Neural progenitor cell (in vitro differentiated cells): ENCODE measurements around the gene SMAD2. TPM values are rescaled to one million over a fixed set of nuclear protein-coding genes. Genes with fewer than 3 reads are reported as not detected.

ENCODE experiments used
- DNase-seq: peaks from one replicate; pipeline ENCODE4 v3.0.0-alpha.2; 2016; ENCODE audit warnings: low spot score
- H2AFZ ChIP-seq: fragments of 200-600 bp; sonication (generic); replicated peaks from 2 replicates; pipeline ENCODE4 v1.6.1; 2016; ENCODE audit warnings: antibody characterized with exemption
- H3F3A ChIP-seq: fragments of 200-600 bp; sonication (generic); 2 replicates; pipeline ENCODE4 v1.6.1; 2016; ENCODE audit warnings: antibody characterized with exemption, low read depth
- H3K27ac ChIP-seq: fragments of 200-600 bp; sonication (generic); 2 replicates; pipeline ENCODE4 v1.5.1; 2016; ENCODE audit warnings: mild to moderate bottlenecking
- H3K27me3 ChIP-seq: fragments of 200-600 bp; sonication (generic); 2 replicates; pipeline ENCODE4 v1.6.1; 2016; ENCODE audit warnings: mild to moderate bottlenecking, moderate library complexity
- H3K36me3 ChIP-seq: fragments of 200-600 bp; sonication (generic); 2 replicates; pipeline ENCODE4 v1.5.1; 2016
- H3K4me1 ChIP-seq: fragments of 200-600 bp; sonication (generic); 2 replicates; pipeline ENCODE4 v1.6.1; 2016; ENCODE audit warnings: mixed run types
- H3K4me2 ChIP-seq: fragments of 200-600 bp; sonication (generic); 2 replicates; pipeline ENCODE4 v1.6.1; 2016
- H3K4me3 ChIP-seq: fragments of 200-600 bp; sonication (generic); 2 replicates; pipeline ENCODE4 v1.5.1; 2016
- H3K79me2 ChIP-seq: fragments of 200-600 bp; sonication (generic); 2 replicates; pipeline ENCODE4 v1.6.1; 2016; ENCODE audit warnings: low read depth
- H3K9ac ChIP-seq: fragments of 200-600 bp; sonication (generic); 2 replicates; pipeline ENCODE4 v1.6.1; 2016
- H3K9me3 ChIP-seq: fragments of 200-600 bp; sonication (generic); 2 replicates; pipeline ENCODE4 v1.5.1; 2016; ENCODE audit warnings: low read depth
- H4K20me1 ChIP-seq: fragments of 200-600 bp; sonication (generic); 2 replicates; pipeline ENCODE4 v1.6.1; 2016; ENCODE audit warnings: low read depth
- H3K27ac Mint-ChIP-seq: 3 replicates; pipeline ENCODE4 v1.8.0; 2021; ENCODE audit warnings: mixed read lengths
- H3K27me3 Mint-ChIP-seq: 2 replicates; pipeline ENCODE4 v1.8.0; 2022; ENCODE audit warnings: low read depth, mild to moderate bottlenecking, inconsistent platforms, moderate library complexity, mixed read lengths; ENCODE audit not compliant: insufficient read depth
- H3K36me3 Mint-ChIP-seq: 3 replicates; pipeline ENCODE4 v1.8.0; 2021; ENCODE audit warnings: mixed read lengths
- H3K4me1 Mint-ChIP-seq: 3 replicates; pipeline ENCODE4 v1.8.0; 2021; ENCODE audit warnings: mixed read lengths
- H3K4me3 Mint-ChIP-seq: 3 replicates; pipeline ENCODE4 v1.8.0; 2021; ENCODE audit warnings: mild to moderate bottlenecking, moderate library complexity, mixed read lengths
- H3K9me3 Mint-ChIP-seq: 3 replicates; pipeline ENCODE4 v1.8.0; 2020; ENCODE audit warnings: mixed read lengths
- CTCF ChIP-seq: fragments of 200-600 bp; sonication (generic); IDR thresholded peaks from 2 replicates; pipeline ENCODE4 v1.5.1; 2017; ENCODE audit warnings: antibody characterized with exemption, mild to moderate bottlenecking
- EZH2 ChIP-seq: fragments of 200-600 bp; sonication (generic); IDR thresholded peaks from 2 replicates; pipeline ENCODE4 v1.6.1; 2017; ENCODE audit warnings: antibody characterized with exemption, mild to moderate bottlenecking, moderate library complexity
- EZH2phosphoT487 ChIP-seq: fragments of 200-600 bp; sonication (generic); IDR thresholded peaks from 2 replicates; pipeline ENCODE4 v1.6.1; 2017; ENCODE audit warnings: antibody characterized with exemption
- total RNA-seq: library from RNA; depleted of rRNA; stranded (reverse); fragments of >200 nt; gene quantifications from 2 replicates; pipeline ENCODE4 v1.2.3, GENCODE V29; 2015; ENCODE audit warnings: low replicate concordance

Gene SMAD2
- total RNA-seq, 1 donor from 2014 or later: 233 TPM

DNA sequence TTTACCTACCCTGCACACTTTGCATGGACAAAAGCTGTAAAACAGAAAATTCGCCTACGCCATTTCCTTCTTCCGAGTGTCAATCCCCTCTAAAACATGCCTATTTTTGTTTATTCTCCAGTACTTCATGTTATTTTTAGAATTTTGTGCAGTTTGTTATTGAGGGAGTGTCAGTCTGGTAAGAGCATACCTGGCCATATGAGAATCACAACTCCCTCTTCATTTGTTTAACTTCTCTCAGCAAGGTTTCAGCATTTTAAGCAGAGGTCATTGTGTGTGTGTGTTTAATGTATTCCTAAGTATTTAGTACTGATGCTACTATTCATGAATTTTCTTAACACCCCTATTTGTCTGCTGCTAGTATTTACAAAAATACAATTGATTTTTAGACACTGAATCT, 49.4 kb downstream of the SMAD2 start:
- peaks cover 26% of the 10 kb centered on the region for H3K36me3 Mint-ChIP-seq
- H3K9me3 Mint-ChIP-seq: no peaks in the 10 kb centered on the region

DNA sequence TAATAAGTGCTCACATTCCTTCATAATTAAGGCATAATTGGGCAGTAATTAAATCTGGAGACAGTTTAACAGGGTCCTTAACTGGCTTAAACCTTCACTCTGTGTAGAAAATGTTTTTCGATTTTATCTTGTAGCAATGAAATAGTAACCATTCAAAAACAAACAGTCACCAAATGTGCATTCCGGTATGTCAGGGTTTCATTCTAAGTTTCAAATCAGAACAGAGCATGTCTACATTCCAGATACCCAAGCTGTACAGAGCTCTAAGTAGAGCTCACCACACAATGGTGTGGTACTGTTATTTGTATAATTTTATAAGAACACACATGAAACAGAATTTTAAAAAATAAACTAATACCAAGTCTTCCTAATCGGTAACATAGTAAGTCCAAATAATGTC, 52.6 kb downstream of the SMAD2 start:
- Histone ChIP-seq H2AFZ (no peak overlapping the region), H3K36me3 (peaks cover 19% of the 10 kb centered on the region), H3K9ac (no peak overlapping the region), H3F3A (peaks cover 49% of the 10 kb centered on the region), H3K27ac (peak overlapping the region; percentile 30), H3K4me3 (no peak overlapping the region), H3K79me2 (peaks cover 100% of the 10 kb centered on the region), H3K4me2 (no peak overlapping the region), H3K4me1 (peaks cover 10% of the 10 kb centered on the region), H3K27me3 (no peaks in the 10 kb centered on the region), H3K9me3 (no peaks in the 10 kb centered on the region), H4K20me1 (peaks cover 91% of the 10 kb centered on the region)
- Mint-ChIP-seq H3K36me3 (peaks cover 21% of the 10 kb centered on the region), H3K4me3 (no peak overlapping the region), H3K27ac (no peak overlapping the region), H3K27me3 (peaks cover 2% of the 10 kb centered on the region), H3K4me1 (peaks cover 7% of the 10 kb centered on the region), H3K9me3 (no peaks in the 10 kb centered on the region)
- DNase-seq: no peak
- TF ChIP-seq EZH2 (no peak), EZH2phosphoT487 (no peak), CTCF (no peak)

More for the DNA sequence above, 49.4 kb downstream of the SMAD2 start:
- Histone ChIP-seq H4K20me1 (peaks cover 91% of the 10 kb centered on the region), H3K4me3 (no peak overlapping the region), H3K27ac (no peak overlapping the region), H2AFZ (no peak overlapping the region), H3K9ac (no peak overlapping the region), H3K4me2 (no peak overlapping the region), H3K36me3 (peaks cover 18% of the 10 kb centered on the region), H3K79me2 (peaks cover 100% of the 10 kb centered on the region), H3F3A (peaks cover 20% of the 10 kb centered on the region), H3K4me1 (no peaks in the 10 kb centered on the region), H3K27me3 (no peaks in the 10 kb centered on the region), H3K9me3 (no peaks in the 10 kb centered on the region)
- Mint-ChIP-seq H3K27ac (no peak overlapping the region), H3K4me1 (no peaks in the 10 kb centered on the region), H3K4me3 (no peak overlapping the region), H3K27me3 (peaks cover 2% of the 10 kb centered on the region)
- DNase-seq: no peak
- TF ChIP-seq EZH2 (no peak), CTCF (no peak), EZH2phosphoT487 (no peak)

GRCh38 chr18:47876813-47877212, 53.6 kb downstream of the SMAD2 start:
- Histone ChIP-seq H3K4me2 (no peak overlapping the region), H3K27ac (peak overlapping the region; percentile 41), H2AFZ (no peak overlapping the region), H3F3A (peaks cover 54% of the 10 kb centered on the region), H3K9me3 (no peaks in the 10 kb centered on the region), H3K4me3 (no peak overlapping the region), H3K27me3 (no peaks in the 10 kb centered on the region), H3K36me3 (peaks cover 16% of the 10 kb centered on the region), H3K9ac (no peak overlapping the region), H3K79me2 (peaks cover 100% of the 10 kb centered on the region), H3K4me1 (peaks cover 10% of the 10 kb centered on the region), H4K20me1 (peaks cover 91% of the 10 kb centered on the region)
- TF ChIP-seq CTCF: peak; percentile 16
- no peak for TF ChIP-seq EZH2
- Mint-ChIP-seq H3K27ac (no peak overlapping the region), H3K4me1 (peaks cover 7% of the 10 kb centered on the region), H3K9me3 (no peaks in the 10 kb centered on the region), H3K27me3 (peaks cover 2% of the 10 kb centered on the region), H3K36me3 (peaks cover 20% of the 10 kb centered on the region), H3K4me3 (no peak overlapping the region)
- no peak for DNase-seq
